M059J (cell line): ENCODE results near the gene ROMO1. TPM values are rescaled to one million over a fixed set of nuclear protein-coding genes. Genes with fewer than 3 reads are reported as not detected.

Experiments used
- DNase-seq: peaks from one replicate; pipeline ENCODE4 v3.0.0-alpha.2; 2012; ENCODE audit warnings: low read depth
- total RNA-seq: library from RNA; depleted of rRNA; stranded (reverse); fragments of >200 nt; shearing (Covaris generic); gene quantifications from 2 replicates; pipeline ENCODE4 v1.2.3, GENCODE V29; 2014; rRNA removed

The ROMO1 gene
- total RNA-seq: 667 and 778 TPM in 2 replicates

- DNase-seq: peak; percentile 88
These were observed at the start of gene ROMO1, which contains the start of gene NFS1 for GRCh38 chr20:35699127-35699956. Gene ROMO1, plus strand, starts transcription at chr20:35699405. Its CDS starts 228 bp downstream, at chr20:35699633. Gene NFS1, minus strand, starts transcription at chr20:35699352. Its CDS starts 64 bp downstream, at chr20:35699288.

- no peak for DNase-seq
These were observed 48.6 kb upstream of the ROMO1 start for GRCh38 chr20:35650632-35651031.

GRCh38 chr20:35651958-35652357, 47.2 kb upstream of the ROMO1 start:
- no peak for DNase-seq

- DNase-seq: no peak
These were observed 46.4 kb upstream of the ROMO1 start for GRCh38 chr20:35652641-35653429.

GRCh38 chr20:35653430-35653734, 45.8 kb upstream of the ROMO1 start:
- no peak for DNase-seq

- no peak for DNase-seq
These were observed 45.3 kb upstream of the ROMO1 start for GRCh38 chr20:35653893-35654292.

- DNase-seq: no peak
These were observed 44.8 kb upstream of the ROMO1 start for GRCh38 chr20:35654415-35654814.

GRCh38 chr20:35657271-35657670, 41.9 kb upstream of the ROMO1 start:
- DNase-seq: no peak

- no peak for DNase-seq
These were observed 38.9 kb upstream of the ROMO1 start for GRCh38 chr20:35660122-35660937.

- DNase-seq: peak; percentile 62
These were observed 38.2 kb upstream of the ROMO1 start for GRCh38 chr20:35661053-35661452.

GRCh38 chr20:35661908-35662307, 37.3 kb upstream of the ROMO1 start:
- no peak for DNase-seq

GRCh38 chr20:35662551-35662950, 36.7 kb upstream of the ROMO1 start:
- DNase-seq: no peak

- peak; percentile 62 for DNase-seq
These were observed 35.4 kb upstream of the ROMO1 start for GRCh38 chr20:35663516-35664465.

- peak; percentile 95 for DNase-seq
These were observed 34.6 kb upstream of the ROMO1 start, which contains the start of the genes CPNE1 and RBM12 for GRCh38 chr20:35664466-35665206. Gene CPNE1, minus strand, starts transcription at chr20:35664900. Its CDS starts 31,977 bp downstream, at chr20:35632923. Gene RBM12, minus strand, starts transcription at chr20:35664900. Its CDS starts 9,578 bp downstream, at chr20:35655322.

GRCh38 chr20:35665949-35666288, 33.3 kb upstream of the ROMO1 start:
- no peak for DNase-seq

GRCh38 chr20:35669221-35669620, 30.0 kb upstream of the ROMO1 start:
- DNase-seq: no peak

- DNase-seq: no peak
These were observed 29.5 kb upstream of the ROMO1 start for GRCh38 chr20:35669681-35670080.

GRCh38 chr20:35673884-35674283, 25.3 kb upstream of the ROMO1 start:
- no peak for DNase-seq

GRCh38 chr20:35674921-35675320, 24.3 kb upstream of the ROMO1 start:
- no peak for DNase-seq
